G401 (cell line): ENCODE measurements around the gene AP3S2. TPM values are rescaled to one million over a fixed set of nuclear protein-coding genes. Genes with fewer than 3 reads are reported as not detected.

ENCODE experiments used
- DNase-seq: peaks from one replicate; pipeline ENCODE4 v3.0.0-alpha.2; 2015; ENCODE audit warnings: low spot score
- in situ Hi-C: cut with HindIII; loops from 2 replicates; pipeline ENCODE4 v1.10.0; 2016; ENCODE audit warnings: low sequenced_read_pairs, mixed read lengths
- total RNA-seq: library from RNA; depleted of rRNA; stranded (reverse); fragments of >200 nt; shearing (Covaris generic); gene quantifications from 2 replicates; pipeline ENCODE4 v1.2.3, GENCODE V29; 2014

The AP3S2 gene
- total RNA-seq, 1 experiment from 2014 or later: 32.3 TPM

- no peak for DNase-seq
- in situ Hi-C loops: no loop called here
Measured at GRCh38 chr15:89823836-89824606, 69.8 kb downstream of the AP3S2 start.

DNA sequence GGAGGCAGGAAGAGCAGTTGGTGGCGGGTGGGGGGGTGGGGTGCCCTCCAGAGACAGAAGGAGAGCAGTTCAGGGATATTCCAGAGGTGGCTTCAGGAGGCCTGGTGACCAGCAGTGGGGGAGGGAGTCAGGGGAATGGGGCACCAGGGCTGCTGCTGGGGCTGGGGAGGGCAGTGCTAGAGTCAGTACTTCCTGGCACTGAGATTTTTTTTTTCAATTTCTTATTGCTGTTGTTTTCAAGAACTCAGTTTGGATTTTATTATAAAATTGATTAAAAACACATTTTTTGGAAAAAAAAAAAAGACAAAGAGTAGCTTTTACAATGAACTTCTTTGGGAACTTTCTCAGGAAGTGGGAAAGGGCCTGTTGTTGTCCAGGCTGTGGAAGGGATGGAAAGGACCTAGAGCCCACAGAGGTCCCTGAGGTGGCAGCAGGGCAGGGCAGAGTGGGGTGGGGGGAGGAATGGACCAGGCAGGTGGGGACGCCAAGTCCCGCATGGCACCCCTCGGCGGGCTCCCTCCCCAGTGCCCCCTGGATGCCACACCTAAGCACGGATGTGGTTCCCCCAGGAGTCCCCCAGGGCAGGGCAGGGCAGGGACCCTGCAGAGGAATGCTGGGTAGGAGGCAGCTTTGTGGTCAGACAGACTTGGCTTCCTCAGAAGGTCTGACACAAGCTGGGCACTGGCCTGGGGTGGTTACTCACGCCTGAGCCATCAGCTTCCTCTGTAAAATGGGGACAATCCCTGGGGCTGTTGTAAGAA is 70.7 kb downstream of the AP3S2 start:
- DNase-seq: no peak
- in situ Hi-C loops: no loop called here

DNA sequence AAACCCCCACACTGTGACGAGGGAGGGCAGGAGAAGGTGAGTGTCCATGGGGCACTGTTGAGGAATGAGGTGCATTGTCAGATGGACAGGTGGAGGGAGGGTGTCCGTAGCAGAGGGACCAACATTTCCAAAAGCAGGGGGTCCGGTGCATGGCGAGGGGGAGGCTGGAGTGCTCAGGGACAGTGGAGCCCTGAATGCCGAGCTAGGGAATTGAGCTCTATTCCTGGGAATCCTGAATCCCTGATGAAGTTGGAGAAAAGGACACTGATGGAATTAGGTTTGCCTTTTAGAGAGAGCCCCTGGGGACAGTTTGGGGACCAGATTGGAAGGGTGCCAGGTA is 71.2 kb downstream of the AP3S2 start:
- in situ Hi-C loops: no loop called here
- no peak for DNase-seq

GRCh38 chr15:89822026-89822425 is 71.8 kb downstream of the AP3S2 start:
- no peak for DNase-seq

DNA sequence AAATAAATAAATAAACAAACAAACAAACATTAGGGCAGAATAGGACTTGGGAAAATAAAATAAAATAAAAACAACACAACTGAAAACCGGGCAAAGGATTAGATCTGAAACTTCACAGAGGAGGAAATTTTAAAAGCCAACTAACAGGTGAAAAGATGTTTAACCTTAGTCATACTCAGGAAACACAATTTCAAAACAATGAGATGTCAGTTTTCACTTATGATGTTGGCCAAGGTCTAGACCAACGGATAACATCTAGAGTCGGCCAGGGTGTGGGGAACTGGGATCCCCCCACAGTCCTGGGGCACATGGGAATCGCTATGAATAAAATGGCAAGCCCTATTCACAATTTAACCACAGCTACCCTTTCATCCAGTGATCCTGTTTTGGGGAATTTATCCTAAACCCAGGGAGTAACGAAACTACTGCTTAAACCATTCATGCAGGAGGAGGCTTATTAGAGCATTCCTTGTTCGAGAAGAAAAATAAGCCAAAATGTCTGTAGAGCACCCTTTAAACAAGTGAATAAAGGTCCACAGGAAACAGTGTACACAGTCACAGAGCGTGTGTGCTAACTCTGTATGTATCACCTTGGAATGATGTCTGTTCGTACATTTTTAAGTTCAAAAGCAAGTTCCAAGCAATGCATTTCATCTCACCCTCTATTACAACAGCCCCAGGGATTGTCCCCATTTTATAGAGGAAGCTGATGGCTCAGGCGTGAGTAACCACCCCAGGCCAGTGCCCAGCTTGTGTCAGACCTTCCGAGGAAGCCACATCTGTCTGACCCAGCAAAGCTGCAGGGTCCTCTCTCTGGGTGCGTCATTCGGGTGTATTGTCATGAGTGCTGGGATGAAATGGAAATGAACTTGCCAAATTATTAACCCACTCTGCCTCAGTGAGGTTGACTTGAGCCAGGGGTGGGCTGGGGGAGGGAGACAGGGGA is 72.9 kb downstream of the AP3S2 start:
- no peak for DNase-seq
- in situ Hi-C loops: no loop called here

More at GRCh38 chr15:89822026-89822425, 71.8 kb downstream of the AP3S2 start:
- in situ Hi-C loops: no loop called here

- in situ Hi-C loops: no loop called here
- DNase-seq: no peak
Measured at GRCh38 chr15:89818287-89818686, 75.5 kb downstream of the AP3S2 start.

GRCh38 chr15:89817701-89818280 is 76.0 kb downstream of the AP3S2 start:
- in situ Hi-C loops: no loop called here
- no peak for DNase-seq

DNA sequence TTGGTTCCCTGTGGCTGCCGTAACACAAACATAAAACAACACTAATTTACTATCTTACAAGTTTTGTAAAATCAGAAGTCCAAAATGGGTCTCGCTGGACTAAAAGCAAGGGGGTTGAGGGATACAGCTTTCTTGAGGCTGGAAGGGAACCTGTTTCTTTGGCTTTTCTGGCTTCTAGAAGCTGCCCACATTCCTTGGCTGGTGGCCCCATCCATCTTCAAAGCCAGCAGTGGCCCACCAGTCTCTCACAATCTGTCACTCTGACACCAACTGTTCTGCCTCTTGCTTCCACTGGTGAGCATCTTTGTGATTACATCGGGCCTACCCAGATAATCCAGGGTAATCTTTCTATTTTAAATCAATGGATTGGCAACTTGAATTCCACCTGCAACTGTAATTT is 78.0 kb downstream of the AP3S2 start:
- in situ Hi-C loops: no loop called here
- no peak for DNase-seq

GRCh38 chr15:89814112-89814742 is 79.6 kb downstream of the AP3S2 start:
- DNase-seq: no peak
- in situ Hi-C loops: no loop called here

GRCh38 chr15:89813381-89814111 is 80.2 kb downstream of the AP3S2 start:
- in situ Hi-C loops: no loop called here
- DNase-seq: no peak

GRCh38 chr15:89812847-89813320 is 80.9 kb downstream of the AP3S2 start:
- DNase-seq: no peak

DNA sequence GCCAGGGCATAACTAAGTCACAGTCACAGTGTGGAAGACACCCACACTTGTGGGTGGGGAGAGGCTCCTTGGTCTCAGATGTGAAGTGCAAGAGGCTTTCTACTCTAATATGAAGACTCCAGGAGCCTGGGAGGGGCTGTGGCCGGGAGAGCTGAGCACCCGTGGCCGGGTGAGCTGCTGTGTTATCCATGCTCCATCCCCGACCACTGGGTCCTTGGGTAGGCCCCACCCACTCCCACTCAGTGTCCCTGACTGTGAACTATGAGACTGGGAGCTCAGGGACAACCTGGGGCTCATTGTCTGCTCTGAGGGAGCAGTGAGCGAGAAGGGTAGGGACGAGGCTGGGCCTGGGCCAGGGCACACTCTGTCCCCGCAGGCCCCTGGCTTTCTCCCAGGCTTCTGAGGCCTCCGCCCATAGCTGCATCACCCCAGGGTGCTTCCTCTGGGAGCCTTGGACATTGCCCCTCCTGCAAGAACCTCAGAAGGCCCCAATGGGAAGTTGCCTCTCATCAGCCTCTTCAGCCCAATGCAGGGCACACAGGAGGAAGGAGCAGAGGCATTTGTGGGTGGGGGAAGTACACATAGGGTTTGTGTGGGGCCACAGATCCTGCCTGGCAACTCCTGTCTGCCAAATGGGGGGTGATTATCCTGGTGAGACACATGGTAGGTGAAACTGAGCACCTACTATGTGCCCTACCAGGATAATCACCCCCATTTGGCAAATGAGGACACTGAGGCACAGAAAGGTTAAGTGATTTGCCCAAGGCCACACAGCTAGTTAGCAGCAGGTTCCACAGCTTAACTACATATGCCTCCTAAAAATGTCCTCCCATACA is 81.6 kb downstream of the AP3S2 start:
- DNase-seq: no peak
- in situ Hi-C loops: no loop called here

More at GRCh38 chr15:89812847-89813320, 80.9 kb downstream of the AP3S2 start:
- in situ Hi-C loops: no loop called here

DNA sequence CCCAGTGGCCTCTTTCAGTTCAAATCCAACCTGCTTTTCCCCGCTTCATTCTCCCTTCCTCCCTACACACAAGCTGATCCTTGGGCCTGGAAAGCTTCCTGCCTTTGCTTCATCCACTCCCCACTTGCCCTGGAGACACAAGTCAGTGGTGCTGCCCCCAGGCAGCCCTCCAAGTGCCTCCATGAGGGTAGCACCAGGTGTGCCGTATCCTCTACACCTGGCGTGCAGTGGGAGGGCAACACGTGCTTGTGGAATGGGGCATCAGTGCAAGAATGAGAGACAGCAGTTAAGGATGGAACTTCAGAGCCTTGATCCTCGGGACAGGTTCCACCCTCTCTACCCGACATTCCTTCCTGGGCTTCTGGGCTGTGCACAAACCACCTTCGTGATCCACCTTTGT is 83.0 kb downstream of the AP3S2 start:
- no peak for DNase-seq
- in situ Hi-C loops: no loop called here

DNA sequence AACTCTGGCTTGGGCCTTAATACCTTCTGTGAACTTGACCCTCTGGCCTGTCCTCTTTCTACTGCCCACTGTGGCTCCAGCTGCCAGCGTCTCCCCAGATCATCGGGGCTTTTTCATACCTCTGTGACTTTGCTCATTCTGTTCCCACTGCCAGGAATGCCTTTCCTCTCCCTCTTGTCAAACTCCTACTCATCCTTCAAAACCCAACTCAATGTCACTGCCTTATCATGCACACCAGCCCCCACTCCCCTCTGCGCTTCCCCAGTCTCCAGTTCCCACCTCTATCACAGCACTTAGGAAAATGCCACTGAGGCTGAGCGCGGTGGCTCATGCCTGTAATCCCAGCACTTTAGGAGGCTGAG is 84.0 kb downstream of the AP3S2 start:
- no peak for DNase-seq
- in situ Hi-C loops: no loop called here

DNA sequence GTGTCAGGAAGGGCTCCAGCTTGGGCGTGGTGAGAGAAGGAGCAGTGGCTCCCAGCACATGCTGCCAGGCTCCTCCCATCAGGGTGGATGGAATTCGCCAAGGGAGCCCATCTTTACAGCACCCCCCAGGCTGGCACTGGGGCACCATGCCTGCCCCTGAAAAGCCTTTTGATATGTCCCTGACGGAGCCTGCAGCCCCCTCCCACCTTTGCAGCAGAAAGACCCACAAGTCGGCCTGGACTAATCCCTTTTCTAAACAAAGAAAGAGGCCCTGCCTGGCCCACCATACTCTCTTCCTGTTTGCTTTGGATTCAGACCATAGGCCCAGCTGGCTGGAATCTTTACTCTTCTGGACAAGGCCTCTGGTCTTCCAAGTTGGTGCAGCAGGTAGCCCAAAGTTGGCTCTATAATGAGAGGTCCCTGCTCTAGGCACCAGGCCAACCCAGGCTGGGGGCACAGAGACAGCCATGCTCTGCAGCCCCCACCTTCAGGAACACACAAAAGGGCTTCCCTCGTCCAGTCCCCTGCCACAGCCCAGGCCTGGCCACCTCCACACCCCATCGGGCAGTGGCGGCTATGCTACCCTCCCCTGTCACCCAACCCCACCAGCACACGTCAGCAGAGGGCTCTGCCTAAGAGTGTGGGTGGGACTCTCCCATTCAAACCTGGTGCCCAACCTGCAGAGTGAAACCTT is 84.6 kb downstream of the AP3S2 start:
- no peak for DNase-seq
- in situ Hi-C loops: no loop called here

DNA sequence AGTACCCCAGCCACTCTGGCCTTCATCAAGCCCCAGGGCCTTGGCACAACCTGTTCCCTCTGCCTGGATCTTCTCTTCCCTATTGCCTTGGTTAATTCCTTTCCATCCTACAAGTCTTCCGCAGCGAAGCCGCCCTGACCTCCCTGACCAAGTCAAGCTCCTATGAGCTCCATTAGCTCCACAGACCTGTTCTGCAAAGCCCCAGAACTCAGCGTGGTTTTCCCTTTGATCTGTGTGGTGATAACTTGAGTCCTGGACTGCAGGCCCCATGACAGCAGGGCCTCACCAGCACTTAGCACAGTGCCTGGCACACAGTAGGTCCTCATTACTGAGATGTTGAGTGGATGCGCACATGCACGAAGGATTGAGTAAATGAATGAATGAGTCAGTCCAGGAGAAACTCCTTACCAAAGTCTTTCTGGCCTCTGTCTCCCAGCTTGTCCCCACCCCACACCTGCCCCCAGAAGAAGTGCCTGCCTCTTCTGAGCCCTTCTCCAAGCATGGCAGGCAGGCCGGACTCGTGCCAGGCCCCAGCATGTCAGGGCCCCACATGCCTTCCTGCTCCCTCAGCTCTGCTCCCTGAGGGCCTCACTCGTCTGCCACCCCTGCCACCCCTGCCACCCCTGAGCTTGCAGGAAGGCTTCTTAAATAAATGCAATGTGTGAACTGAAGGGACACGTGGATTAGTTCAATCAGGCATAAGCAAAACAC is 85.5 kb downstream of the AP3S2 start:
- in situ Hi-C loops: no loop called here

More for the DNA sequence above, 85.5 kb downstream of the AP3S2 start:
- DNase-seq: no peak
